Body of pancreas (tissue), 4 donors: ENCODE results near the gene DOK4.

ENCODE experiments used
- CTCF ChIP-seq, 7 experiments: fragments of 450-650 bp in 4 of 7; fragments of 200-600 bp in 3 of 7; sonication (generic) in 3 of 7; IDR thresholded peaks; one replicate each; pipeline ENCODE4 v1.5.1; 2016 to 2019; ENCODE audit warnings: antibody characterized with exemption in 7 of 7
- POLR2A ChIP-seq, 3 donors: fragments of 450-650 bp; IDR thresholded peaks; one replicate each; pipeline ENCODE4 v1.6.1; 2016; ENCODE audit warnings: antibody characterized with exemption in 3 of 3, mild to moderate bottlenecking in 2 of 3

- TF ChIP-seq CTCF (IDR thresholded peaks at IDR 0.05) (no peak), POLR2A (IDR thresholded peaks at IDR 0.05) (no peak)
Observed at GRCh38 chr16:57445510-57445909, 40.8 kb downstream of the DOK4 start.
